Liver (tissue), 9 donors: ENCODE data around the gene ZNF582. TPM values are rescaled to one million over a fixed set of nuclear protein-coding genes. Genes with fewer than 3 reads are reported as not detected.

Source experiments
- DNase-seq: peaks from one replicate; pipeline ENCODE4 v3.0.0-alpha.2; 2017; ENCODE audit warnings: low spot score
- H3K27ac ChIP-seq, 2 donors: one replicate each; pipeline ENCODE4 v1.7.0; 2013; ENCODE audit warnings: inconsistent platforms in 2 of 2, low read length in 2 of 2, control low read depth in 1 of 2, low read depth in 1 of 2, mild to moderate bottlenecking in 1 of 2
- H3K27me3 ChIP-seq, 4 donors: one replicate each; pipeline versions ENCODE4 v1.6.1 to v1.7.0; 2013; ENCODE audit warnings: low read length in 3 of 4, inconsistent platforms in 1 of 4, mild to moderate bottlenecking in 1 of 4, moderate library complexity in 1 of 4; ENCODE audit not compliant: control insufficient read depth in 4 of 4, insufficient read depth in 4 of 4
- H3K36me3 ChIP-seq, 4 donors: one replicate each; pipeline versions ENCODE4 v1.6.1 to v1.7.0; 2013; ENCODE audit warnings: low read length in 3 of 4, mild to moderate bottlenecking in 3 of 4, low read depth in 1 of 4, moderate library complexity in 1 of 4; ENCODE audit not compliant: control insufficient read depth in 4 of 4, insufficient read depth in 3 of 4
- H3K4me1 ChIP-seq, 4 donors: one replicate each; pipeline versions ENCODE4 v1.6.1 to v1.7.0; 2013; ENCODE audit warnings: low read length in 3 of 4, mild to moderate bottlenecking in 3 of 4, moderate library complexity in 1 of 4; ENCODE audit not compliant: control insufficient read depth in 4 of 4, insufficient read depth in 4 of 4
- H3K4me3 ChIP-seq, 3 donors: one replicate each; pipeline versions ENCODE4 v1.6.1 to v1.7.0; 2013; ENCODE audit warnings: low read length in 3 of 3, control low read depth in 1 of 3, low read depth in 1 of 3, mild to moderate bottlenecking in 1 of 3
- H3K9ac ChIP-seq, 2 donors: one replicate each; pipeline ENCODE4 v1.7.0; 2013; ENCODE audit warnings: low read length in 2 of 2, mild to moderate bottlenecking in 2 of 2, moderate library complexity in 2 of 2, control low read depth in 1 of 2, low read depth in 1 of 2
- H3K9me3 ChIP-seq, 4 donors: one replicate each; pipeline versions ENCODE4 v1.6.1 to v1.7.0; 2013; ENCODE audit warnings: low read length in 3 of 4; ENCODE audit not compliant: control insufficient read depth in 4 of 4
- CTCF ChIP-seq: fragments of 150-350 bp; IDR thresholded peaks from 2 replicates; pipeline ENCODE4 v1.5.1; 2017; ENCODE audit warnings: improper control_type of control experiment, low read depth, low read length; ENCODE audit not compliant: missing input control
- EGR1 ChIP-seq, 2 donors: IDR thresholded peaks; 2 replicates each; pipeline ENCODE4 v1.6.1; 2016 to 2018; ENCODE audit warnings: antibody characterized with exemption in 2 of 2, low read depth in 2 of 2
- FOXA2 ChIP-seq: IDR thresholded peaks from 2 replicates; pipeline ENCODE4 v1.6.1; 2016; ENCODE audit warnings: antibody characterized with exemption
- GABPA ChIP-seq, 2 donors: IDR thresholded peaks in 1 of 2; conservative IDR thresholded peaks in 1 of 2; 2 replicates each; pipeline ENCODE4 v1.6.1; 2016; ENCODE audit warnings: antibody characterized with exemption in 2 of 2, mild to moderate bottlenecking in 1 of 2, moderate library complexity in 1 of 2
- HNF4A ChIP-seq, 2 donors: conservative IDR thresholded peaks; 2 replicates each; pipeline ENCODE4 v1.6.1; 2016; ENCODE audit warnings: antibody characterized with exemption in 2 of 2, mild to moderate bottlenecking in 2 of 2
- JUND ChIP-seq, 2 donors: IDR thresholded peaks; 2 replicates each; pipeline ENCODE4 v1.6.1; 2016; ENCODE audit warnings: antibody characterized with exemption in 2 of 2
- RAD21 ChIP-seq, 2 donors: IDR thresholded peaks; 2 replicates each; pipeline ENCODE4 v1.6.1; 2016; ENCODE audit warnings: antibody characterized with exemption in 2 of 2, mild to moderate bottlenecking in 2 of 2
- REST ChIP-seq: IDR thresholded peaks from 2 replicates; pipeline ENCODE4 v1.6.1; 2016; ENCODE audit warnings: antibody characterized with exemption, mild to moderate bottlenecking
- RXRA ChIP-seq, 2 donors: IDR thresholded peaks; 2 replicates each; pipeline ENCODE4 v1.6.1; 2017 to 2018; ENCODE audit warnings: antibody characterized with exemption in 2 of 2, mild to moderate bottlenecking in 1 of 2
- SP1 ChIP-seq: IDR thresholded peaks from 2 replicates; pipeline ENCODE4 v1.6.1; 2018; ENCODE audit warnings: antibody characterized with exemption, mild to moderate bottlenecking
- YY1 ChIP-seq: IDR thresholded peaks from 2 replicates; pipeline ENCODE4 v1.6.1; 2016; ENCODE audit warnings: antibody characterized with exemption, mild to moderate bottlenecking
- ZBTB33 ChIP-seq: IDR thresholded peaks from 2 replicates; pipeline ENCODE4 v1.6.1; 2016; ENCODE audit warnings: antibody characterized with exemption
- WGBS: extraction: QIAGEN DNeasy Blood & Tissue Kit; methylation state at CpG from one replicate; pipeline ENCODE4 v1.1.7; 2013; 5-methylcytosine and 5-hydroxymethylcytosine counted together
- polyA plus RNA-seq, 2 donors: library from polyadenylated mRNA; stranded (reverse) in 1 of 2; unstranded in 1 of 2; fragments of 200-250 nt in 1 of 2; fragments of >200 nt in 1 of 2; fragmentation: Nextera tagmentation in 1 of 2; extraction: Ambion mirVana in 1 of 2; gene quantifications; one replicate each; pipeline versions ENCODE4 v1.2.1 to v1.2.3, GENCODE V29; 2013 to 2015
- total RNA-seq, 2 donors: library from RNA; depleted of rRNA; stranded (reverse); fragments of >200 nt; gene quantifications; one replicate each; pipeline ENCODE4 v1.2.3, GENCODE V29; 2014
- donor health status: healthy.
- donor health status: healthy.
- donor health status: healthy.
- donor health status: healthy.
- donor health status: healthy.

Gene ZNF582
- total and polyA plus RNA-seq, 4 donors, result 1.3 to 2.1 (median 1.4) TPM

- WGBS, result 95% methylated on average over 2 of the region's 2 CpGs
- peak overlapping the region in 1 of 3 donors; percentile 26 for H3K4me3 ChIP-seq
- TF ChIP-seq ZBTB33 (no peak), JUND (IDR thresholded peaks at IDR 0.05) (no peak), GABPA (IDR thresholded peaks at IDR 0.05 in 1 of 2, conservative IDR thresholded peaks at IDR 0.05 in 1 of 2) (no peak)
These were observed 36.4 kb downstream of the ZNF582 start for GRCh38 chr19:56356944-56357343.

GRCh38 chr19:56355517-56355916 lies 37.8 kb downstream of the ZNF582 start:
- peaks cover 2 to 7% (median 5%) of the 10 kb centered on the region in 4 donors for H3K9me3 ChIP-seq
- peaks cover 7 to 17% (median 10%) of the 10 kb centered on the region in 4 donors for H3K4me1 ChIP-seq
- no peaks in the 10 kb centered on the region for H3K27me3 ChIP-seq
- no peak overlapping the region for H3K4me3 ChIP-seq
- WGBS, result 37% methylated on average over 1 of the region's 1 CpG
- no peak overlapping the region for H3K27ac ChIP-seq
- DNase-seq, result no peak
- H3K36me3 ChIP-seq, result no peaks in the 10 kb centered on the region
- no peak for TF ChIP-seq SP1
- peak in 1 of 2 donors; percentile 31 for TF ChIP-seq RXRA (IDR thresholded peaks at IDR 0.05)
- peak; percentile 46 for TF ChIP-seq YY1
- no peak for TF ChIP-seq EGR1 (IDR thresholded peaks at IDR 0.05; ENCODE audit: low read depth in 2 of 2)
- TF ChIP-seq CTCF, result no peak
- TF ChIP-seq HNF4A (conservative IDR thresholded peaks at IDR 0.05), result peak; percentile 46 to 70
- no peak overlapping the region for H3K9ac ChIP-seq

More at GRCh38 chr19:56356944-56357343, 36.4 kb downstream of the ZNF582 start:
- no peak overlapping the region for H3K27ac ChIP-seq
- no peak for DNase-seq
- H3K4me1 ChIP-seq, result peaks cover 7 to 17% (median 10%) of the 10 kb centered on the region in 4 donors
- H3K36me3 ChIP-seq, result no peaks in the 10 kb centered on the region
- peaks cover 3 to 10% (median 8%) of the 10 kb centered on the region in 4 donors for H3K9me3 ChIP-seq
- no peak overlapping the region for H3K9ac ChIP-seq
- H3K27me3 ChIP-seq, result no peaks in the 10 kb centered on the region

GRCh38 chr19:56351208-56351607 lies 42.1 kb downstream of the ZNF582 start:
- H3K36me3 ChIP-seq, result no peaks in the 10 kb centered on the region
- 90% methylated on average over 6 of the region's 6 CpGs for WGBS
- TF ChIP-seq RXRA (IDR thresholded peaks at IDR 0.05), result no peak
- no peak for TF ChIP-seq SP1
- TF ChIP-seq RAD21 (IDR thresholded peaks at IDR 0.05), result no peak
- no peak for TF ChIP-seq REST
- TF ChIP-seq EGR1 (IDR thresholded peaks at IDR 0.05; ENCODE audit: low read depth in 2 of 2), result no peak
- TF ChIP-seq FOXA2, result no peak

More at GRCh38 chr19:56351208-56351607, 42.1 kb downstream of the ZNF582 start:
- no peak overlapping the region for H3K27ac ChIP-seq
- no peak overlapping the region for H3K9ac ChIP-seq
- H3K27me3 ChIP-seq, result no peaks in the 10 kb centered on the region
- no peak for DNase-seq
- peaks cover 0 to 4% (median 1%) of the 10 kb centered on the region in 4 donors for H3K9me3 ChIP-seq
- no peak overlapping the region for H3K4me3 ChIP-seq
- H3K4me1 ChIP-seq, result peaks cover 7 to 14% (median 9%) of the 10 kb centered on the region in 4 donors
